Upper lobe of left lung (tissue), 4 donors: ENCODE measurements around the gene SYN1.

Experiments used
- CTCF ChIP-seq, 6 experiments: fragments of 450-650 bp in 4 of 6; fragments of 200-600 bp in 2 of 6; sonication (generic) in 2 of 6; IDR thresholded peaks; one replicate each; pipeline ENCODE4 v1.5.1; 2016 to 2019; ENCODE audit warnings: antibody characterized with exemption in 6 of 6
- EP300 ChIP-seq, 4 donors: sonication (generic); formaldehyde crosslinking; IDR thresholded peaks; one replicate each; pipeline ENCODE4 v1.5.1; 2017; ENCODE audit warnings: antibody characterized with exemption in 4 of 4, control low read depth in 2 of 4
- POLR2A ChIP-seq, 4 donors: fragments of 450-650 bp; IDR thresholded peaks; one replicate each; pipeline ENCODE4 v1.5.1; 2016 to 2017; ENCODE audit warnings: antibody characterized with exemption in 4 of 4, mild to moderate bottlenecking in 2 of 4
- POLR2AphosphoS5 ChIP-seq, 2 donors: sonication (generic); formaldehyde crosslinking; IDR thresholded peaks; one replicate each; pipeline ENCODE4 v1.5.1; 2017; ENCODE audit warnings: antibody characterized with exemption in 2 of 2

- TF ChIP-seq POLR2A (IDR thresholded peaks at IDR 0.05): no peak
- TF ChIP-seq EP300 (IDR thresholded peaks at IDR 0.05): no peak
- TF ChIP-seq CTCF (IDR thresholded peaks at IDR 0.05): no peak
- peak; percentile 35 to 45 for TF ChIP-seq POLR2AphosphoS5 (IDR thresholded peaks at IDR 0.05)
Measured at GRCh38 chrX:47579537-47579936, 40.1 kb downstream of the SYN1 start.
